GM21423 (cell line): Measurements from ENCODE around the gene ORC3.
"Not testable (repeated sequence)": the region's sequence is repeated elsewhere in the genome, so short reads cannot be mapped to it uniquely, and the experiment has no call there.

Experiments used
- ATAC-seq: cut with Tn5 transposase; IDR thresholded peaks from one replicate; pipeline ENCODE4 v1.9.1; 2021; ENCODE audit warnings: mild to moderate bottlenecking, moderate library complexity; ENCODE audit not compliant: unreplicated experiment

Gene ORC3

DNA sequence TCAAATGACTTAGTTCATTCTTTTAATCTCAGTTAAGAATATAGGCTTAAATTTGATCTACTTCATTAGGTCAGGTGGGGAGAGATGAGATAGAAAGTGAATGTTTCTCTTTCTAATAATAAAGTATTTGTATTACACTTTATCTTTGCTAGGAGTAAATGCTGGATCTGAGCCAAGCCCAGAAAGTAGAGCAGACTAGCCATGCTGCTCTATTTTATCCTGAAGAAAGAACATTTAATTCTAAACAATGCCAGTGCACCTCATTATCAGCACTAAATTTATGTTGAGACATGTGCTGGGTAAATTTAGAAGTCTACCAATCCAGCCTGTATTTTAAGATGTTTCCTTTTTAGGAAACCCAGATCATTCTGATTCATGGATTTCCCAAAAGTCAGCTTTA is 68.6 kb downstream of the ORC3 start:
- no peak for ATAC-seq

DNA sequence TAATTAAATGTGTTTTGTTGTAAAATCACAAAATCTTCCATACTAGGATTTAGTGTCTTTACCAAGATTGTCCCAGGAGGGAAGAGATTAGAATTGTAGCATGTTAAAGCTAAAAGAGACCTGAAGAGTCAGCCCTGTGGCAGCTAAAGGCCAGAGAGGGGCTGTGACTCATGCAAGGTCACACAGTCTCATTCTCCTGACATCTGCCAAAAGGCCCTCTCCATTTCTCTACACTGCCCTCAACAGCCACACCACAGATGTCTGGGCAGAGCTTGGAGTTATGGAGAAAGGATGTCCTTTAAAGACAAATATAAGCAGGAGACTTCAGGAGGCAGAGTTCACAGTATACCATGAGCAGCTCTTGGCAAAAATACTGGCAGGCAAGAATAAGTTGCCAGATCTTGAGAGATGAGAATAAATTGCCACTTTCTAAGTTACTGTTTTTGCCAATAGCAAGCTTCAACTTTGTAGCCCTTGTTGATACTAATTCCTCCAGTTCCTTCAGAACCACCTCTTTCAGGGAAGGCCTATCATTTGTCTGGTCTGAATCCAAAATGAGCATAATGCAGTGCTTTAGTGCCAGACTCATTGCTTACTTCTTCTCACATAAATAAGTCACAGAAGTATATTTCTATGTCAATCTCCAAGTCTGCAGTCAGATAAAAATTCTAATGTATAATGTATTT is 70.4 kb downstream of the ORC3 start:
- no peak for ATAC-seq

GRCh38 chr6:87661016-87661415 is 71.1 kb downstream of the ORC3 start:
- no peak for ATAC-seq

DNA sequence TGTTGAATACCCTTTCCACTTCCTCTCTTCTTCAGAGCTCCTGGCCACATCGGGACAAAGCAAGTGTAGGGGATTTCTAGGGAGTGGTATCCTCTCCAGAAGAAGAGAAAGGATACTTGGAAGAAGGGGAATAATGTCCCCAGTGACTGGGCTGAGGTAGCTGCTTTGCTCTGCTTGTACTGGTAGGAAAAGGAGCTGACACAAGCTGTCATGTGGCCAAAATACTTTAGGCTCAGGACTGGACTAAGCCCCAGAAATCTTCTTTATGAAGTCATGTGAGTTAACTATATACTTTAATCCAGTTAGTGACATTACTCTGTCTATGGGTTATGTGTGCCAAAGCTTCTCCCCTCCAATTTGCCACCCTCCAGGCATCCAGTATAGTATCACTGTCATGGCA is 71.6 kb downstream of the ORC3 start:
- no peak for ATAC-seq

GRCh38 chr6:87663434-87663833 is 73.5 kb downstream of the ORC3 start:
- ATAC-seq = no peak

DNA sequence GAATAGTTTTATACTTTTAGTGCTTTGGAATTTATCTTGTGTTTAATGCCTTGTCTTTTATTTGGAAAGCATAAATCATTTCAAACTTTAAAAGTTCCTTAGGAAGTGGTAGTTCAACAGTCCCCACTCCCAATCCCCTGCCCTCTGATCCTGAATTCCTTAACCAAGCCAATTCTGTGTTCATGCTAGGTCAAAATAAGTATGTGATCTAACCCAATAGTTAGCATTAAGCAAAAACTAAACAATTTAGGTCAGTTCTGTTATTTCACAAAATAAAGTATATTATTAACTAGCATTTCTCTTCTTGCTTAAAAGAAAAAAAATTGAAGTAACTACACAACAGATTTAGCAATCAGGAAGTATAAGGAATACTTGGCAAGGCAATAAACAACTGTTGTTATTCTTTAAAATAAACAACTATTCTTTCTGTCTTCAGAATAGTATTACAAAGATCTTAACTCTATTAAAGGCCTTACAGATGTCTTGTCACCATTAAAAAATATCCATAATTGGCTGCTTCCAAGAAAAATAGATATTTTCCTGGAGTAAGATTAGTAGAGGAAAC is 75.1 kb downstream of the ORC3 start:
- no peak for ATAC-seq

- peak; percentile 49 for ATAC-seq
Measured at GRCh38 chr6:87667032-87667431, 77.1 kb downstream of the ORC3 start.

DNA sequence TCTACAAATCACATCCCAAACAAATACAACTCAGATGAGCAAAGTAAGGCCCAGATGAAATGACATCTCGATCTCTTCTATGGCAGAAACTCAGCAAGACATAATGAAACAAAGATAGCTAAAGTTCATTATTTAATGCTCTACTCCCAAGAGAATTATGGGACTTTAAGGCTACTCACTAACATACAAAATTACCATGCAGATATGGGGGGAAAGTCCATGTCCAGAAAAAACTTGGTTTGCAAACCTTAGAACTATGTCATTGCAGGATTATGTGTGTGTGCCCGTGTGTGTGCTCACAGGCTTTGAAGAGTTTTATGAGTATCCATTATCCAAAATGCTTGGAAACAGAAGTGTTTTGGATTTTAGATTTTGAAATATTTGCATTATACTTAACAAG is 78.1 kb downstream of the ORC3 start:
- no peak for ATAC-seq

DNA sequence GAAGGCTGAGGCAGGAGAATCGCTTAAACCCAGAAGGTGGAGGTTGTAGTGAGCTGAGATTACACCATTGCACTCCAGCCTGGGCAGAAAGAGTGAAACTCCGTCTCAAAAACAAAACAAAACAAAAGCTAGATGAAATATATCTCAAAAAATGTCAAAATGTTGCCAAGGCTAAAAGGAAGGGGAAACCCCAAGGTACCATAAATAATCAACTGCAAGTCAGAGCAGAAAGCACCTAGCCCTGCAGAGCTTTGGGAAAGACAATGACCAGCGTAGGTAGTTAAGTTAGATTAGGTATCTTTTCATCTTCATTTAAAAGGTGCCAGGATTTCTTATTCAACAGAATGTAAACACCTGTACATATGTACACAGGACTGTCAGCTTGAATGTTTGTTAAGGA is 79.1 kb downstream of the ORC3 start:
- ATAC-seq = no peak

GRCh38 chr6:87670707-87671106 is 80.8 kb downstream of the ORC3 start:
- ATAC-seq = no peak

- no peak for ATAC-seq
Measured at GRCh38 chr6:87671555-87672029, 81.7 kb downstream of the ORC3 start.

DNA sequence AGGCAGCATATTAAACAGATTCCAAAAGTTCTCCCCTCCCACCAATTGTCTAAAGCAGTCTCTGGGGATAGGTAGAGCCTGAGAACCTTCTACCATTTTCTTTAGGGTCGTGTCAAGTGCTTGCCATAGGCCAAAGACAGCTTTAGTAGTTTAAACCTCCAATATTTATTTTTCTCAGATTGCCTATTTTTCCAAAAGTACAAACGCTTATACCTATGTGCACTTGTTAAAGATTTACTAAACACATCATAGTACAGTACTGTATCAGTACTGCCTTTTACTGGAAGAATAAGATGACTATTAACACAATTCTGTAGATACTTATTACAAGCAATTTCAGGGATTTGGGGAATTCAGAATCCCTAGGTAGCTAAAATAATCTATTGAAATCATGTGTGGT is 82.7 kb downstream of the ORC3 start:
- ATAC-seq = no peak

DNA sequence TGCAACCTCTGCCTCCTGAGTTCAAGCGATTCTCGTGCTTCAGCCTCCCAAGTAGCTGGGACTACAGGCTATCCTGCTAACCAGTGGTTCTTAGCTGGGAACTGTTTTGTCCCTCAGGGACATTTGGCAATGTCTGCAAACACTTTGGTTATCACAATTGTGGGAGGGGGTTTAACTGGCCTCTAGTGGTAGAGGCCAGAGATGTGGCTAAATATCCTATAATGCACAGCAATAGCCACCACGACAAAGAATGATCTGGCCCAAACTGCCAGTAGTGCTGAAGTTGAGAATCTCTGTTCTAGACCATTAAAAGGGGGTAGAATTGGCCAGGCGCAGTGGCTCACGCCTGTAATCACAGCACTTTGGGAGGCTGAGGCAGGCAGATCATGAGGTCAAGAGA is 83.3 kb downstream of the ORC3 start:
- ATAC-seq = no peak

GRCh38 chr6:87674290-87674689 is 84.4 kb downstream of the ORC3 start:
- no peak for ATAC-seq

DNA sequence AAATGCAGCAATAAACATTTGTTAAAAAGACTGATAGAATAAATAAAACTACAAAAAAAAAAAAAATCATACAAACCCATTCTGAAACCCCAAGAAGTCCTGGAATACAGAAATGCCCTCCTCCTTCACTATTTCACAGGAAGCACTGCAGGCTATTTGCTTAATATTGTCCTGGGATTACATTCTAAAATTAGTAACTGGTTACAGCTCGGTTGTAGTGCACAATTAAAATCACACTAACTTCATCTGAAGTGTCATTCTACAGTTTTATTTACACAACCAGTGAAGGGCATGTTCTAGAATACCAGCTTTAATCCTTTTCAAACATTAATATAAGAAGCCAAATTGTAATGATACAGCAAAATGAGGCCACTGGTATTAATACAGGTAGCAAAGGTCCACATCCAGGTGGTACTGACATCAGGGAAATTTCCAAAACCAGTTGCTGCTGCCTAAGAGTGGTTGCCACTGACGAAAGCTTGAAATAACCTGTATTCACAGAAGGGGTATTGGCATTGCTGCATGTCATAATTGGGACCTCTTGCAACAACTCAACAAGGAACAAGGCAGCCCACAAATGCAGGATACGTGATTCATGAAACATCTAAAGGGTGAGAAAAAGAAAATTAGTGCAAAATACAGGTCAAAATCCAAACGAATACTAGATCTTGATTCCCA is 85.2 kb downstream of the ORC3 start:
- ATAC-seq = no peak

DNA sequence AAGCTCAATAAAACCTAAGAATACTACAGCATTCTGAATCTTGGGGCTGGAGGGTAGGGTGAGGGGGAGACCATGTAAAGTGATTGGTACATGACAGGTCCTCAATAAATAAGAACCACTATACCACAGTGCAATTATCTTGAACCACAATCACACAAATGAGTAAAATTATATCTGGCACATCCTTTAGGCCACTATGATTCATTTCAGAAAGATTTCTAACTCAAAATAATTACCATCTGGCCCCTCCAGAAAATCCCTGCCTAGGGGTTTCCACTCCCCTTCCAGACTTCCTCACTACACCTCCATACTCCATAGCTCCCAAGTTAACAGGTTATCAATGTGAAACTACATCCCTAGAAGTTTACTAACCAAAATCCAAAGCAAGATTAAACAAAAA is 92.4 kb downstream of the ORC3 start:
- no peak for ATAC-seq

GRCh38 chr6:87683890-87684289 is 94.0 kb downstream of the ORC3 start:
- no peak for ATAC-seq

DNA sequence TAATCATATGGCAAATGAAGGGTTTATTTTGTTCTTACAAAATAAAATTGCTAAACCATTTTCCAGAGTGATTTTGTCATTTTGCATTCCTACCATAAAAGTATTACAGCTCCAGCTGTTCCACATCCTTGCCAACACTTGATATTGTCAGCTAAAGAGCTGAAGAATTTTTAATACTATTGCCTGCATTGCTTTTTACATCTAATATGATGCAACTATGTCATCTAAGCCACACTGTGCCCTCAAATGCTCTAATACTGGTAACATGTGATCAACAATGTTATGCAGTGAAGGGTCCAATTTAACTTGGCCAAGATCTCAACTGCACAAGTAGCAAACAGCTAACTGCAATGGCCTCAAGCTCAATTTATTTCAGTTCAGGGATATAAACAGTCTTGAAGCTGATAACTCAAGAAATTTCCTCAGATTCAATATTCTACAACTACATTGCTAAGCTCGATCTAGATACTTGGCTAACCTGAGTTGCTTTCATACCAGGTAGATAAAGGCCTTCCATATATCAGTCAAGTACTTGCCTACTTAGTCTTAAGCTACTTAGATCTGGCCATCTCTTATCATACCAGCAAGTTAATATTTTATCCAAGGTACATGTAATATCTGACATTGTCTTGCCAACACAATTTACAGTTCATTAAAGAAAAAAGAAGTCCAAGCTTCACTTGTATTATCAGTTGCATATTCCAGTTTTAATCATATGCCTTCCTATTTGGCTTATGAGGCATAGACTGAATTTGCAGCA is 95.1 kb downstream of the ORC3 start:
- no peak for ATAC-seq

GRCh38 chr6:87686636-87687205 is 96.8 kb downstream of the ORC3 start:
- ATAC-seq = not testable (repeated sequence)

- ATAC-seq = no peak
Measured at GRCh38 chr6:87687296-87687695, 97.4 kb downstream of the ORC3 start.

DNA sequence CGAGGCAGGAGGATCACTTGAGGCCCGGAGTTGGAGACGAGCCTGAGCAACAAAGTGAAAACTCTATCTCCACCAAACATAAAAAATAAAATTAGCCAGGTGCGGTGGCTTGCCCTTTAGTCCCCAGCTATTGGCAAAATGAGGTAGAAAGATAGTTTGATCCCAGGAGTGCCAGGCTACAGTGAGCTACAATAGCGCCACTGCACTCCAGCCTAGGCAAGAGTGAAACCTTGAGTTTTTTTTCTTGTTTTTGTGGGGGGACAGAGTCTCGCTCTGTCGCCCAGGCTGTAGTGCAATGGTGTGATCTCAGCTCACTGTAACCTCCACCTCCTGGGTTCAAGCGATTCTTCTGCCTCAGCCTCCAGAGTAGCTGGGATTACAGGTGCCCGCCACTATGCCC is 98.0 kb downstream of the ORC3 start:
- not testable (repeated sequence) for ATAC-seq
